GM13976 (cell line): ENCODE measurements around the gene GPR83.

Experiments used
- DNase-seq: peaks from one replicate; pipeline ENCODE4 v3.0.0; 2012; ENCODE audit warnings: low spot score
- in situ Hi-C: fragments of 300-500 bp; cut with MboI; formaldehyde crosslinking; loops from one replicate; pipeline ENCODE4 v1.12.0; 2022; ENCODE audit warnings: low sequenced_read_pairs, mixed read lengths, inconsistent platforms; ENCODE audit not compliant: unreplicated experiment
- TF ChIP-seq, protein P1 (sequence below): IDR thresholded peaks from 2 replicates; pipeline ENCODE4 v1.5.1; 2012; ENCODE audit warnings: borderline replicate concordance, mild to moderate bottlenecking; ENCODE audit not compliant: insufficient read depth; ENCODE audit errors: extremely low read depth, missing control alignments, control extremely low read depth

The GPR83 gene

DNA sequence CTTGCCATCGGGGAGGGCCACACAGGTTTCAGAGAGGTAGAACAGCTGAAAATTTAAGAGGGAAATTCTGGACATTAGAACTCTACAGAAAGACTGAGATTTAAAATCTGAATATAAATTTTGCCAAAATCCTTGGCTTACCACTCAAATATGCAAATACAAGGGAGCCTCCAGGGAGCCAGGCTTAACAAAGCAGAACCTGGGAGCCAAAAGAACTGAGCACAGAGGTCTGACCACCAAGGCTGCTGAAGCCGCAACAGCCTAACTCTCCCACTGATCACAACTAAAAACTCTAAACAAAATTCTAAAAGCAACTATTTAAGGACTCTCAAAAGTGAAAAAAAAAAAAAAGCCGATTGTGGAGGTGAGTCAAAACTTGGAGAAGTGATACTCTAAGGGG, 62.6 kb downstream of the GPR83 start:
- in situ Hi-C loops = no loop called here
- TF ChIP-seq, protein P1, sequence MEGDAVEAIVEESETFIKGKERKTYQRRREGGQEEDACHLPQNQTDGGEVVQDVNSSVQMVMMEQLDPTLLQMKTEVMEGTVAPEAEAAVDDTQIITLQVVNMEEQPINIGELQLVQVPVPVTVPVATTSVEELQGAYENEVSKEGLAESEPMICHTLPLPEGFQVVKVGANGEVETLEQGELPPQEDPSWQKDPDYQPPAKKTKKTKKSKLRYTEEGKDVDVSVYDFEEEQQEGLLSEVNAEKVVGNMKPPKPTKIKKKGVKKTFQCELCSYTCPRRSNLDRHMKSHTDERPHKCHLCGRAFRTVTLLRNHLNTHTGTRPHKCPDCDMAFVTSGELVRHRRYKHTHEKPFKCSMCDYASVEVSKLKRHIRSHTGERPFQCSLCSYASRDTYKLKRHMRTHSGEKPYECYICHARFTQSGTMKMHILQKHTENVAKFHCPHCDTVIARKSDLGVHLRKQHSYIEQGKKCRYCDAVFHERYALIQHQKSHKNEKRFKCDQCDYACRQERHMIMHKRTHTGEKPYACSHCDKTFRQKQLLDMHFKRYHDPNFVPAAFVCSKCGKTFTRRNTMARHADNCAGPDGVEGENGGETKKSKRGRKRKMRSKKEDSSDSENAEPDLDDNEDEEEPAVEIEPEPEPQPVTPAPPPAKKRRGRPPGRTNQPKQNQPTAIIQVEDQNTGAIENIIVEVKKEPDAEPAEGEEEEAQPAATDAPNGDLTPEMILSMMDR = no peak
- DNase-seq = no peak

DNA sequence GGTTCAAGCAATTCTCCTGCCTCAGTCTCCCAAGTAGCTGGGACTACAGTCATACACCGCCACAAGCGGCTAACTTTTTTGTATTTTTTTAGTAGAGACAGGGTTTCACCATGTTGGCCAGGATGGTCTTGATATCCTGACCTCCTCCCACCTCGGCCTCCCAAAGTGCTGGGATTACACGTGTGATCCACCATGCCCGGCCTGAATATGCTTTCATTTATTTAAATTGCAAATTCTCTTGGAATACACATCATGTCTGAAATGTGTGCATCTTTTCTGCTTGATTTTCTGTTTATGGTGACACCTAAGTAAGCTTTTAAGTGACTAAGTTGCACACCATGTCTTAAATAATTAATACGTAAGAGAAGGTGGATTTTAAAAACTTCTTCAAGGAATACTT, 65.2 kb downstream of the GPR83 start:
- TF ChIP-seq, protein P1 = no peak
- in situ Hi-C loops = no loop called here
- no peak for DNase-seq

DNA sequence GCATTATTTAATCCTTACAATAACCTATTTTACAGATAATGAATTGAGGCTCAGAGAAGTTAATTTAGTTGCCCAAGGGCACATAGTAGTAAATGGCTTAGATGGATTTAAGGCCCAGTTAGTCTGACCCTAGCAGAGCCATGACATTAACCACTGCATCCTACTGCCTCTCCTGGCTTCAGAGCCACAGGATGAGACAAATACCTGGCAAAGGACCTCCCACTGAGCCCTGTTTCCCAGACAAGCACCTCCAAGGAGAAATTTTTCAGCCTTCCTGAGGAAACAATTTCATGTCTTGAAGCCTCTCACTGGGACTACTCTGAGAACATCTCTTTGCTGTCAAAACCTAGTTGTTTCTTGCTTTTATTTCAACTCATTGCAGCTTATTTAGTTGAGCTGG, 68.4 kb downstream of the GPR83 start:
- in situ Hi-C loops = no loop called here
- no peak for DNase-seq
- TF ChIP-seq, protein P1 = no peak

DNA sequence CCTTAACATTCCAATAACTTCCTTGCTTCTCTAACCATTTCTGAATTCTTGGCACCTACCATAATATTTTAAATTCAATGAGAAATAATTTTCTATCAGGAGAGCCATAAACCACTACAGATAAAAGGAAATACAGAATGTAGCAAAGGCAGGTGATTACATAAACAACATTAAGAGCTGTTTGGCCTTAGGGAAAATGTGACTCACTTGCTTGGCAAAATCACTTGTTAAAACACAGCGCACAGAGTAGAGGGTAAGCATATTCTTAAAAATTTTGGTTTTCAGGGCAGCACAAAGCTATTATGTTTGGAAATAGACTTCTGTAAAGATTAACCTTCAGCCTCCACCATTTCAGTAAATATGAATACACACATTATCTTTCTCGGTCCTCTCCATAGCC, 70.4 kb downstream of the GPR83 start:
- no peak for DNase-seq
- TF ChIP-seq, protein P1 = no peak
- in situ Hi-C loops = no loop called here

DNA sequence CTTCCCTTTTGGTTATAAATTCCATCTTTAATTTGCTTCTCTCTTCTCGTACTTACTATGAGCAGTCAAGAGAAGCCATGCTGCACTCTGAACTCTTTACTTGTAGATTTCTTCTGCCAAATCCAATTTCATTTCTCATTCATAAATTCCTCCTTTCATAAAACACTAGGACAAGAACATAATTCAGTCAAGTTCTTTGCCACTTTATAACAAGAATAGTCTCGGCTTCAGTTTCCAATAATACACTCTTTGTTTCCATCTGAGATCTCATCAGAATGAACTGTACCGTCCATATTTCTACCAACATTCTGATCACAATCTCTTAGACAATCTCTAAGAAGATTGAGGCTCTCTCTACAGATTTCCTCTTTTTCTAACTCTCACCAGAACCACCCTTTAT, 71.7 kb downstream of the GPR83 start:
- TF ChIP-seq, protein P1 = no peak
- in situ Hi-C loops = loop anchor here (10.0 kb wide), 1 partner anchor 175 kb away; no protein-coding TSS in a partner anchor
- no peak for DNase-seq

DNA sequence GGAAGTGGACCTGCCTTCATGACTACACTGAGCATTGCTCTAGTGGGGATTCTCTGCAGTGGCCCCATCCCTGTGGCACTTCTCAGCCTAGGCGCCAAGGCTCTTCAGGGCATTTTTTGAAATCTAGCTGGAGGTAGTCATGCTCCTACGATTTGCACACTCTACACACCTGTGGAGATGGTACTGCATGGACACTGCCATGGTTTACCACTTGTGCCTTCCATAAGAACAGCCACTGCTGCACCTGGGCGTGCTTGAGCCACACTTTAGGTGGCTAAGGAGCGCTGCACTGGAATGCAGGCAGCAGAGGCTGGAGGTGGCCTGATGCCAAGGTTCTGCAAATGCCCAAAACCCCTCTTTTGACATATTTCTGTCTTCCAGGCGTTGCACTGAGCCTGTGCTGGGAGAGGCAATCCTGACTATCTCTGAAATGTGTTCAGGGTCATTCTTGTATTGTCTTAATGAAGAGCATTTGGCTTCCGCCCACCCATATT, 72.6 kb downstream of the GPR83 start:
- no peak for DNase-seq
- in situ Hi-C loops = loop anchor here (10.0 kb wide), 1 partner anchor 176 kb away; no protein-coding TSS in a partner anchor
- TF ChIP-seq, protein P1 = no peak
